CD4-positive, alpha-beta T cell treated with Interleukin-17A for 4 hours (primary cell): ENCODE measurements around the gene NF2.

Experiments used
- DNase-seq: peaks from one replicate; pipeline ENCODE4 v3.0.0-alpha.2; 2020; ENCODE audit warnings: mixed read lengths

NF2 gene

GRCh38 chr22:29726106-29726505 is 122.7 kb downstream of the NF2 start:
- no peak for DNase-seq

GRCh38 chr22:29726512-29727130 is 123.2 kb downstream of the NF2 start:
- no peak for DNase-seq

GRCh38 chr22:29727131-29727523 is 123.7 kb downstream of the NF2 start:
- peak; percentile 29 for DNase-seq

- DNase-seq, result no peak
These were observed 125.7 kb downstream of the NF2 start for GRCh38 chr22:29729161-29729560.

- DNase-seq, result no peak
These were observed 127.8 kb downstream of the NF2 start for GRCh38 chr22:29731058-29731850.

DNA sequence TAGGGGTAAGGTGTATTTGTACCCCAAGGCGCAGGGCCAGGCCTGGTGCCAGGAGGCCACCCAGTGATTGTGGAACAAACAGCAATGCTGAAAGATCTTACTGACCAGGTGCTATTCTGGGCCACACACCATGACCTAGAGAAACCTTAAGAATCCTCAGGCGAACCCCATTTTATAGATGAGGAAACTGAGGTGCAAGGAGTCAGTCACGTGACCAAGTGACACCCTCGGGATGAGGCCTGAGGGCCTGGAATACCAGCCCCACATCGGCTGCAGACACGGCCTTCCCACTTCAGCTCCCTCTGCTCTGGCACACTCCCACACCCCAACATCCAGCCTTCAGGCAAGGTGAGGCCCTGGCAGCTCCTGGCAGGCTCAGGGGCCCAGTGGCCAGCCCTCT is 129.4 kb downstream of the NF2 start:
- no peak for DNase-seq

DNA sequence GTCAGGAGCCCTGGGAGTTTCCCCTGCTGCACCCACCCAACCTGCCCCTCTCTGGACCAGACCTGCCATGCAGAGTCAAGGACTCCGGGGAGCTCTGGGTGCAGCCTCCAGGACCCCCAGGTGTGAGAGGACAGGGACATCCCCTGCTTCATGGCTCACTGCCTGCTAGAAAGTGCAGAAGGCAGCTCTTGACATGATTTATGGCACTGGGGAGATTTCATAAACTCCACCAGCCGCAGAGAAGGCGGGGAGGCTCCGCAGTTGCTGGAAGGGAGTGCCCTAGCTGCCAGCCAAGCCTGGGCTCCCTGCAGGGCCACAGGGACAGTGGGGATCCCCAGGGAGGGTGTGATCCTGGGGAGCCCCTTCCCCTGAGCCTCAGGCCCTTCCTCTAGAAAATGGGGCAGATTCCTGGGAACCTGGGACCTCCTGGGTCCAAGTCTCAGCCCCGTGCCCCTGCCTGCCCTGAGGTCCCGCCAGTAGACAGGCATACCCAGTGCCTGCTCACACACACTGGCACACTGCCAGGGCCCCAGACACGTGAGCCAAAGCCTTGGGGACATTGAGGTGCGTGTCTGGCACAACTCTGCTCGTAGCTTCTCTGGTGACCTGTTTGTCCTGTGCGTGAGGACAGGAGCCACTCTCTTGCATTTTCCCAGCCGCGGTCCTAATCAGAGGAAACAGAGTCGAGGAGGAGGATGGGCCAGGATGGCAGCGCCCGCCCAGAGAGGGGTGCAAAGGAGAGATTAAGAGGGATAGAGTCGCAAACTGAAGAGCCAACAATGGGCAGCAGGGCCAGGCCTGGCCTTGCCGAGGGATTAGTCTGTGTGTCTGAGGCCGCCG is 130.1 kb downstream of the NF2 start:
- DNase-seq, result no peak

- DNase-seq, result no peak
These were observed 131.0 kb downstream of the NF2 start for GRCh38 chr22:29734406-29734805.

DNA sequence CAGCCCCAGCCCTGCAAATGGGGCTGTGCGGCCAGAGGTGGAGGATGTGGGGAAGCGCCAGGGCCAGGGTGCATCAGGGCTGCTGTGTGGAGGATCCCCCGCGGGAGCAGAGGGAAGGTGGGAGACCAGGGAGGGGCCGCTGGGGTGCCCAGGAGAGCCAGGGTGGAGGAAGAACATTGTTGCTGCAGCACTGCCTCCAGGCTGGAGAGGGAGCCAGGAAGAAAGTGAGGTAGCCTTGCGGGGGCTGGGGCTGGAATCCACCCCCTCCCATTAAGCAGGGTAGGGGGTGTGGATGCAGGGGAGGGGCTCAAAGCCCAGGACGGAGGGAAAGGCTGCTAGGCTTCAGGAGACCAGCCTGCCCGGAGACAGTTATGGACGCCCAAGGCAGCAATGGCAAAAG is 131.4 kb downstream of the NF2 start:
- no peak for DNase-seq

DNA sequence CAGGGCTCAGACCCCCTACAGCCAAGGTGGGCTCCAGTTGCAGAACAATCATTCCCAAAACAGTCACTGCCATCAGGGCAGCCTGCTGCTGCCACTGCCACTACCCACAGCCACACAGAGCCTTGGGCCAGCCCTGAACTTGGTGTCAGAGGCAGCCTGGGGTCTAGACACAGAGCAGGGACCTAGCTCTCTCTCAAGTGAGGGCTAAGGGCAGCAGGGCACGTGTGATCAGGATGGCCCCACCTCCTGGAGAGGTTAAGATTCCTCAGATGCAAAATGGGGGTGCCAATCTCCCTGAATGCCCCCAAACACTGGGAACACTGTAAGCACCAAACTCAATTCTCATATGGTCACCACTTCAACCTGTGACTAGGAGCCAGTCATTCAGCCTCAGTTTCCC is 132.0 kb downstream of the NF2 start:
- no peak for DNase-seq

- DNase-seq, result no peak
These were observed 134.1 kb downstream of the NF2 start for GRCh38 chr22:29737251-29738117.

DNA sequence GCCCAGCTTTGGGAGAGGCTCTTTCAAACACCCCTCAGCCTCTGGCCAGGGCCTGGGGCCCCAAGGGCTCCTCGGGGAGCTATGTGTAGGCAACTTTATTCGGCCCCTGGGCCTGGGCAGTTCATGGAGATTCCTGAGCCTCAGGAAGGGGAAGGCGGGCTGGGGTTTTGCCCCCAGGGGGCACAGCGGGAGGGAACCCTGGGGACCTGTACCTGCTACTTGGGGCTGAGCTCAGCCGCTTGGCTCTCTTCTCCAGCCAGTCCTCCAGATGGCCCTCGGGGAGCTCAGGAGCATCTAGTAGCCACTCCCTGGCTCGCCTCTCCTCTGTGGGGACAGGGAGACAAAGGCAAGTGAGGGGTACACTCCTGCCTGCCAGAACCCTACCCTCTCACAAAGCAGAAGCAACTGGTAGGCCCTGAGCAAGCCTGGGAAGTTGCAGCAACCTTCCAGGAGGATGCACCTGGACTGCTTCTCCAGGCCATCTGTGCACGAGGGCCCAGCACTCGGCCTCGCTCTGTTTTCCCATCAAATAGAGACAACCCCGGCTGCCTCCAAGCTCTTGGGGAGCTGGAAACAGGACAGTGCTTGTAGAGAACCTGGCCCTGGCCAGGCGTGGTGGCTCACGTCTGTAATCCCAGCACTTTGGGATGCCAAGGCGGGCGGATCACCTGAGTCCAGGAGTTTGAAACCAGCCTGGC is 134.8 kb downstream of the NF2 start:
- DNase-seq, result no peak

DNA sequence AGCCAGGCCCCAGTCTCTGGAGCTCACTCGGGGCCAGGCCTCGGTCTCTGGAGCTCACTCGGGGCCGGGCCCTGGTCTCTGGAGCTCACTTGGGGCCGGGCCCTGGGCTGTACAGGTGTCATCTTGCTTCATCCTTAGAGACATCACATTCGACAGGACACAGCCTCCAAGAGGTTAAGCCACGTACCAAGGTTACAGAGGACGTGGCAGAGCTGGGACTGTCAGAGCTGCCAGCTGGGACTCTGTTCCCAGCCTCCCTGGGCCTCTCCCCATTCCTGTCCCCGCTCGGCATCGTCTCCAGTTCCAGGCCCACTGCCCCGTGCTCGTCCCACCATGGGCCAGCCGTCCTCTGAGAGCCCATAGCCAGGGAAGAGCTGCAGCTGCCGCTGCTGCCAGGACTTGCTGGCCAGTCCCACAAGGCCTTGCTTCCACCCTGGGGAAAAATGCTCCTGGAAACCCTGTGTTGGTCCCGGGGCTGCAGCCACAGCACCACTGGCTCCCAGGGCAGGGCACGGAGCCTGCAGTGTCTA is 136.0 kb downstream of the NF2 start:
- DNase-seq, result no peak

DNA sequence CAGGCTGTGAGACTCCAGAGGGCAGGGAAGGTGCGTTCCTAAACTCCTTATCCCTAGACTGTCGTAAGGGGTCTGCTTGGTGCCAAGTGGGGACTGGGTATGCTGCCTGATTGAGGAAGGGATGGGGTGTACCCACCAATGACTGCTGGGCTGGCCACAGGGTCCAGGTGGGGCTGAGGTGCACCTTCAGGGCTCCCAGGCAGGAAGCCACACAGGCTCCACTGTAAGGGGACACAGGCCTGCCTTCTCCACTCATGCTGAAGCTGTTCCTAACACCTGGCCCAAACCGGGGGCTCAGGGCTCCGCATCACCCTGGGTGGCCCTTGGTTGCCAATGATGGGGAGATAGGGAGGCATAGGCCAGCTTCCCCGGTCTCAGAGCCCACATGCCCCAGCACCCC is 136.8 kb downstream of the NF2 start:
- no peak for DNase-seq

- no peak for DNase-seq
These were observed 138.5 kb downstream of the NF2 start for GRCh38 chr22:29741926-29742325.

DNA sequence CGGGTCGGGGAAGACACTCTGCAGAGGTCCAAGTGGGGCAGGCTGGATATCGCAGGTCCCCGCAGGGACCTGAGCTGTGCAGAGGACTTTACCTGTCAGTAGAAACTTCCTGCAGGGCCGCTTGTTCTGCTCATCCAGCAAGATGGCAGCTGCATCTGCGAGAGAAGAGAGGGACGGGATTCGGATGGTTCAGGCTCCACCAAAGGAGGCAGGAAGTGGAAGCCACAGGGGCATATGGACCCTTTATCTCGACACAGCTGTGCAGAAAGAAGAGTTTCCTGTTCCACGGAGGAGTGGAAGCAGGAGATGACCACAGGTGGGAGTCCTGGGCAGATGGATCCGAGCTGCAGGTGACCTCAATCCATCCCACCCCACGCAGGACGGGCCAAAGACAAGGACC is 138.9 kb downstream of the NF2 start:
- no peak for DNase-seq

- DNase-seq, result no peak
These were observed 141.5 kb downstream of the NF2 start for GRCh38 chr22:29744902-29745301.

DNA sequence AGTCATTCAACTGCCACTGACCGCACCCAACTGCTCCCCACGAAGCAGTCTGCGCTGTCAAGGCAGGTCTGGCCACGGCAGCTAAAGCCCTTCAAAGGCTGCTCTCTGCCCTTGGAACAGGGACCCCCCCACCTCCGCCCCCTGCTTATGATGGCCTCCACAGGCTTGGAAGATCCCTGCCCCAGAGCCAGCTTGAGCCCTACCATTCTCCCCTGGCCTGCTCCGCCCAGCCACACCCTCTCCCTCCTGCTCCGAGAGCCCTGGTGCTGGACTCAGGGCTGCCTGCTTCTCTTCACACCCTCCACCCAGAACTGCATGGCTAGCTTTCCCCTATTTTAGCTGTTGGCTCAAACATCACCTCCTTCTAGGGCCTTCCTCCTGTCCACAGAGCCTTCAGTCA is 144.4 kb downstream of the NF2 start:
- no peak for DNase-seq
